H9 (cell line): ENCODE data around the gene CDKN2D. TPM values are rescaled to one million over a fixed set of nuclear protein-coding genes. Genes with fewer than 3 reads are reported as not detected.

Experiments used
- DNase-seq: peaks from one replicate; pipeline ENCODE4 v3.0.0-alpha.2; 2017
- H2AFZ ChIP-seq: one replicate; pipeline ENCODE4 v1.6.1; 2013; ENCODE audit warnings: mild to moderate bottlenecking, low read length, control low read depth, moderate library complexity
- H2AK5ac ChIP-seq: 2 replicates; pipeline ENCODE4 v1.6.1; 2013; ENCODE audit warnings: low read length, control low read depth, mixed read lengths; ENCODE audit not compliant: insufficient read length
- H2BK120ac ChIP-seq: one replicate; pipeline ENCODE4 v1.6.1; 2013; ENCODE audit warnings: low read depth, mild to moderate bottlenecking, low read length, control low read depth, inconsistent platforms; ENCODE audit not compliant: poor library complexity, severe bottlenecking
- H2BK12ac ChIP-seq: 2 replicates; pipeline ENCODE4 v1.6.1; 2013; ENCODE audit warnings: low read length, control low read depth, mixed read lengths, low read depth; ENCODE audit not compliant: insufficient read length
- H2BK15ac ChIP-seq: 2 replicates; pipeline ENCODE4 v1.6.1; 2013; ENCODE audit warnings: low read depth, low read length, control low read depth
- H2BK20ac ChIP-seq: one replicate; pipeline ENCODE4 v1.6.1; 2013; ENCODE audit warnings: low read depth, mild to moderate bottlenecking, low read length, control low read depth, inconsistent platforms; ENCODE audit not compliant: poor library complexity, severe bottlenecking
- H2BK5ac ChIP-seq: 2 replicates; pipeline ENCODE4 v1.6.1; 2013; ENCODE audit warnings: low read length, control low read depth, mixed read lengths; ENCODE audit not compliant: insufficient read length
- H3K14ac ChIP-seq: 2 replicates; pipeline ENCODE4 v1.6.1; 2013; ENCODE audit warnings: low read length, control low read depth; ENCODE audit not compliant: insufficient read depth
- H3K18ac ChIP-seq: 2 replicates; pipeline ENCODE4 v1.6.1; 2013; ENCODE audit warnings: low read depth, mild to moderate bottlenecking, mixed read lengths, low read length, control low read depth; ENCODE audit not compliant: insufficient read length
- H3K23ac ChIP-seq: 2 replicates; pipeline ENCODE4 v1.6.1; 2013; ENCODE audit warnings: low read length, control low read depth, mixed read lengths, low read depth; ENCODE audit not compliant: insufficient read length
- H3K23me2 ChIP-seq: 2 replicates; pipeline ENCODE4 v1.6.1; 2013; ENCODE audit warnings: low read depth, mild to moderate bottlenecking, mixed read lengths, low read length, control low read depth; ENCODE audit not compliant: insufficient read length, poor library complexity, severe bottlenecking
- H3K27ac ChIP-seq: 2 replicates; pipeline ENCODE4 v1.5.1; 2013; ENCODE audit warnings: low read length, control low read depth, mixed read lengths, low read depth; ENCODE audit not compliant: insufficient read length
- H3K27me3 ChIP-seq: 2 replicates; pipeline ENCODE4 v1.6.1; 2013; ENCODE audit warnings: low read length, control low read depth, inconsistent platforms; ENCODE audit not compliant: insufficient read depth
- H3K4ac ChIP-seq: 2 replicates; pipeline ENCODE4 v1.6.1; 2013; ENCODE audit warnings: low read depth, mild to moderate bottlenecking, control low read depth, inconsistent platforms, low read length, moderate library complexity
- H3K4me1 ChIP-seq: 2 replicates; pipeline ENCODE4 v1.6.1; 2013; ENCODE audit warnings: low read length, control low read depth, inconsistent platforms; ENCODE audit not compliant: insufficient read depth
- H3K4me2 ChIP-seq: 2 replicates; pipeline ENCODE4 v1.6.1; 2013; ENCODE audit warnings: low read length, control low read depth, mixed read lengths; ENCODE audit not compliant: insufficient read length, insufficient read depth
- H3K56ac ChIP-seq: 2 replicates; pipeline ENCODE4 v1.6.1; 2013; ENCODE audit warnings: low read depth, mild to moderate bottlenecking, mixed read lengths, low read length, control low read depth; ENCODE audit not compliant: insufficient read length
- H3K79me1 ChIP-seq: 2 replicates; pipeline ENCODE4 v1.6.1; 2013; ENCODE audit warnings: low read depth, mild to moderate bottlenecking, moderate library complexity, low read length, control low read depth, inconsistent platforms; ENCODE audit not compliant: insufficient read depth, poor library complexity, severe bottlenecking
- H3K79me2 ChIP-seq: 2 replicates; pipeline ENCODE4 v1.6.1; 2013; ENCODE audit warnings: low read length, control low read depth, inconsistent platforms; ENCODE audit not compliant: insufficient read depth
- H3K9ac ChIP-seq: 2 replicates; pipeline ENCODE4 v1.6.1; 2013; ENCODE audit warnings: low read length, control low read depth, mixed read lengths; ENCODE audit not compliant: insufficient read length; ENCODE audit errors: extremely low read depth
- H3K9me3 ChIP-seq: one replicate; pipeline ENCODE4 v1.6.1; 2013; ENCODE audit warnings: low read depth, low read length, inconsistent platforms; ENCODE audit not compliant: control insufficient read depth
- H3T11ph ChIP-seq: one replicate; pipeline ENCODE4 v1.6.1; 2013; ENCODE audit warnings: mild to moderate bottlenecking, low read length, control low read depth, inconsistent platforms
- H4K20me1 ChIP-seq: one replicate; pipeline ENCODE4 v1.6.1; 2013; ENCODE audit not compliant: control insufficient read depth, insufficient read length, insufficient read depth
- H4K5ac ChIP-seq: 2 replicates; pipeline ENCODE4 v1.6.1; 2013; ENCODE audit warnings: low read depth, mild to moderate bottlenecking, mixed read lengths, low read length, control low read depth; ENCODE audit not compliant: insufficient read length
- H4K8ac ChIP-seq: replicated peaks from 2 replicates; pipeline ENCODE4 v1.6.1; 2013; ENCODE audit warnings: low read length, control low read depth, mixed read lengths, low read depth; ENCODE audit not compliant: insufficient read length
- H4K91ac ChIP-seq: 2 replicates; pipeline ENCODE4 v1.6.1; 2013; ENCODE audit warnings: low read depth, mild to moderate bottlenecking, moderate library complexity, mixed read lengths, low read length, control low read depth; ENCODE audit not compliant: insufficient read length
- H3K27ac Mint-ChIP-seq, 3 experiments: 2 replicates in 2 of 3; 3 replicates in 1 of 3; pipeline ENCODE4 v1.8.0; 2020 to 2021; ENCODE audit warnings: mixed read lengths in 3 of 3, mild to moderate bottlenecking in 1 of 3, moderate library complexity in 1 of 3
- H3K27me3 Mint-ChIP-seq: 2 replicates; pipeline ENCODE4 v1.8.0; 2021; ENCODE audit warnings: low read depth, mild to moderate bottlenecking, moderate library complexity, mixed read lengths
- H3K36me3 Mint-ChIP-seq, 3 experiments: 2 replicates in 2 of 3; 3 replicates in 1 of 3; pipeline ENCODE4 v1.8.0; 2020 to 2021; ENCODE audit warnings: low read depth in 3 of 3, mixed read lengths in 3 of 3; ENCODE audit not compliant: insufficient read depth in 1 of 3
- H3K4me1 Mint-ChIP-seq, 2 experiments: 2 replicates each; pipeline ENCODE4 v1.8.0; 2020; ENCODE audit warnings: mixed read lengths in 2 of 2
- H3K4me3 Mint-ChIP-seq, 2 experiments: 2 replicates in 1 of 2; 3 replicates in 1 of 2; pipeline ENCODE4 v1.8.0; 2020 to 2021; ENCODE audit warnings: mild to moderate bottlenecking in 2 of 2, mixed read lengths in 2 of 2, moderate library complexity in 1 of 2
- H3K9me3 Mint-ChIP-seq, 2 experiments: 2 replicates in 1 of 2; 3 replicates in 1 of 2; pipeline ENCODE4 v1.8.0; 2020; ENCODE audit warnings: mild to moderate bottlenecking in 2 of 2, mixed read lengths in 2 of 2, moderate library complexity in 1 of 2
- CTCF ChIP-seq: fragments of 200-600 bp; sonication (generic); conservative IDR thresholded peaks from 3 replicates; pipeline ENCODE4 v1.8.0; 2021; ENCODE audit warnings: antibody characterized with exemption, mild to moderate bottlenecking
- WGBS: extraction: QIAGEN DNeasy Blood & Tissue Kit; methylation state at CpG from one replicate; pipeline ENCODE4 v1.1.7; 2013; ENCODE audit warnings: missing lambda C conversion rate, low lambda C conversion rate, mixed read lengths; ENCODE audit not compliant: insufficient read length; ENCODE audit errors: extremely low coverage; 5-methylcytosine and 5-hydroxymethylcytosine counted together
- total RNA-seq: library from RNA; stranded (reverse); gene quantifications from 2 replicates; pipeline ENCODE4 v1.2.1, GENCODE V29; 2021

CDKN2D gene
- total RNA-seq, 1 experiment from 2014 or later, result 2.8 TPM

GRCh38 chr19:10562609-10563008 is 6.2 kb downstream of the CDKN2D start:
- H3K23ac ChIP-seq, result no peak overlapping the region
- no peak overlapping the region for H4K8ac ChIP-seq
- TF ChIP-seq CTCF, result no peak
- H3K4ac ChIP-seq, result no peak overlapping the region
- WGBS, result no CpG with 5 or more reads among the region's 5 CpGs
- no peak overlapping the region for H2BK5ac ChIP-seq
- no peak overlapping the region for H4K5ac ChIP-seq
- H4K20me1 ChIP-seq, result peaks cover 2% of the 10 kb centered on the region
- no peak overlapping the region for H2AK5ac ChIP-seq
- no peaks in the 10 kb centered on the region for H3K9me3 ChIP-seq
- H3K14ac ChIP-seq, result no peak overlapping the region
- no peak overlapping the region for H2AFZ ChIP-seq
- H3K27ac ChIP-seq, result no peak overlapping the region
- peaks cover 33 to 53% (median 45%) of the 10 kb centered on the region in 3 experiments; a peak in 6 of 7 replicates for H3K36me3 Mint-ChIP-seq
- H3K9me3 Mint-ChIP-seq, result no peaks in the 10 kb centered on the region
- no peaks in the 10 kb centered on the region for H3K79me2 ChIP-seq
- H3K4me3 Mint-ChIP-seq, result no peak overlapping the region
- no peak overlapping the region for H3K27ac Mint-ChIP-seq
- no peak overlapping the region for H2BK15ac ChIP-seq
- DNase-seq, result no peak
- no peak overlapping the region for H2BK12ac ChIP-seq
- H3T11ph ChIP-seq, result no peak overlapping the region
- H3K27me3 Mint-ChIP-seq, result peaks cover 10% of the 10 kb centered on the region
- H3K27me3 ChIP-seq, result no peaks in the 10 kb centered on the region
- no peak overlapping the region for H2BK120ac ChIP-seq
- H3K4me1 ChIP-seq, result no peaks in the 10 kb centered on the region
- no peak overlapping the region for H3K9ac ChIP-seq
- H3K4me1 Mint-ChIP-seq, result peaks cover 22 to 23% of the 10 kb centered on the region in 2 experiments
- no peaks in the 10 kb centered on the region for H3K23me2 ChIP-seq
- H3K4me2 ChIP-seq, result no peak overlapping the region
- H4K91ac ChIP-seq, result no peak overlapping the region
- H3K79me1 ChIP-seq, result no peaks in the 10 kb centered on the region
- H3K18ac ChIP-seq, result no peak overlapping the region
- no peak overlapping the region for H3K56ac ChIP-seq
- no peak overlapping the region for H2BK20ac ChIP-seq
